Measurements from ENCODE around the gene CASR.

CASR gene

GRCh38 chr3:122189357-122189756, 5.9 kb downstream of the CASR start:
- no peaks in the 10 kb centered on the region for H3F3A ChIP-seq (ENCODE audit: insufficient read depth, low read length)
- H3K36me3 ChIP-seq (ENCODE audit: insufficient read depth, low read length) = no peaks in the 10 kb centered on the region
- no peak overlapping the region for H3K4me3 ChIP-seq (ENCODE audit: low read depth, low read length, poor library complexity, severe bottlenecking)
- no peak overlapping the region for H3K9ac ChIP-seq (ENCODE audit: low read length)
- H2AFZ ChIP-seq (ENCODE audit: low read length) = no peak overlapping the region
- no peak overlapping the region for H3K27ac ChIP-seq (ENCODE audit: low read depth, low read length, poor library complexity, severe bottlenecking)
- H3K9me2 ChIP-seq (ENCODE audit: low read depth, low read length) = no peaks in the 10 kb centered on the region
- no peaks in the 10 kb centered on the region for H3K27me3 ChIP-seq (ENCODE audit: insufficient read depth, low read length)
- no peak overlapping the region for H3K4me2 ChIP-seq (ENCODE audit: low read length)
- no peaks in the 10 kb centered on the region for H3K9me3 ChIP-seq (ENCODE audit: low read length)
- H3K79me2 ChIP-seq (ENCODE audit: insufficient read depth, low read length) = no peaks in the 10 kb centered on the region
- no peak for TF ChIP-seq EZH2 (IDR thresholded peaks at IDR 0.05; ENCODE audit: borderline replicate concordance, low read length)
- no peak for TF ChIP-seq CTCF (IDR thresholded peaks at IDR 0.05; ENCODE audit: low read length)
- no peaks in the 10 kb centered on the region for H3K4me1 ChIP-seq (ENCODE audit: insufficient read depth, low read length, severe bottlenecking)
- H4K20me1 ChIP-seq (ENCODE audit: insufficient read depth, low read length) = no peaks in the 10 kb centered on the region

DNA sequence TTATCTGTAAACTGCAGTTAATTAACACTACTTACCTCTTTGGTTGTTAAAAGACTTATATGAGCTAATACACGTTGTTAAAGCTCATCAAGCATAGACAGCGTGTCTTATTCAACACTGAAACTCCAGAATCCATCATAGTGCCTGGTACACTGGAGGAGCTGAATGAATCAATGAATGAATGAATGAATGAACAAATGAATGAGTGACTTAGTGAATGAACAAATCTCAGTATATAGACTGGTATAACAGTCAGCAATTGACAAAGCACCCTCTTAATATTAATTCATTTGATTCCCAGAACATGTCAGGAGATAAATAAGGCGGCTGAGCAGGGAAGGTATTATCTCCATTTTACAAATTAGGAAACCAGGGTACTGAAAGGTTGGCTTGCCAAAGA, 7.1 kb downstream of the CASR start:
- Histone ChIP-seq H3K9ac (ENCODE audit: low read length) (no peak overlapping the region), H3K4me3 (ENCODE audit: low read depth, low read length, poor library complexity, severe bottlenecking) (no peak overlapping the region), H2AFZ (ENCODE audit: low read length) (no peak overlapping the region), H4K20me1 (ENCODE audit: insufficient read depth, low read length) (no peaks in the 10 kb centered on the region), H3K9me3 (ENCODE audit: low read length) (no peaks in the 10 kb centered on the region), H3K4me2 (ENCODE audit: low read length) (no peak overlapping the region), H3K27ac (ENCODE audit: low read depth, low read length, poor library complexity, severe bottlenecking) (no peak overlapping the region), H3F3A (ENCODE audit: insufficient read depth, low read length) (no peaks in the 10 kb centered on the region), H3K79me2 (ENCODE audit: insufficient read depth, low read length) (no peaks in the 10 kb centered on the region), H3K9me2 (ENCODE audit: low read depth, low read length) (no peaks in the 10 kb centered on the region), H3K27me3 (ENCODE audit: insufficient read depth, low read length) (no peaks in the 10 kb centered on the region), H3K4me1 (ENCODE audit: insufficient read depth, low read length, severe bottlenecking) (no peaks in the 10 kb centered on the region), H3K36me3 (ENCODE audit: insufficient read depth, low read length) (no peaks in the 10 kb centered on the region)
- no peak for TF ChIP-seq EZH2 (IDR thresholded peaks at IDR 0.05; ENCODE audit: borderline replicate concordance, low read length)
- no peak for TF ChIP-seq CTCF (IDR thresholded peaks at IDR 0.05; ENCODE audit: low read length)

GRCh38 chr3:122198966-122199365, 15.5 kb downstream of the CASR start:
- Histone ChIP-seq H3K9ac (ENCODE audit: low read length) (no peak overlapping the region), H3K27ac (ENCODE audit: low read depth, low read length, poor library complexity, severe bottlenecking) (no peak overlapping the region), H2AFZ (ENCODE audit: low read length) (no peak overlapping the region), H4K20me1 (ENCODE audit: insufficient read depth, low read length) (no peaks in the 10 kb centered on the region), H3K9me3 (ENCODE audit: low read length) (0 out of 2 replicates have a peak, but pooled peaks cover 3% of the 10 kb centered on the region), H3K79me2 (ENCODE audit: insufficient read depth, low read length) (no peaks in the 10 kb centered on the region), H3K36me3 (ENCODE audit: insufficient read depth, low read length) (no peaks in the 10 kb centered on the region), H3K4me1 (ENCODE audit: insufficient read depth, low read length, severe bottlenecking) (no peaks in the 10 kb centered on the region), H3K9me2 (ENCODE audit: low read depth, low read length) (no peaks in the 10 kb centered on the region), H3K4me2 (ENCODE audit: low read length) (no peak overlapping the region), H3K27me3 (ENCODE audit: insufficient read depth, low read length) (no peaks in the 10 kb centered on the region), H3K4me3 (ENCODE audit: low read depth, low read length, poor library complexity, severe bottlenecking) (no peak overlapping the region), H3F3A (ENCODE audit: insufficient read depth, low read length) (no peaks in the 10 kb centered on the region)
- TF ChIP-seq CTCF (IDR thresholded peaks at IDR 0.05; ENCODE audit: low read length) = no peak
- no peak for TF ChIP-seq EZH2 (IDR thresholded peaks at IDR 0.05; ENCODE audit: borderline replicate concordance, low read length)

Measured in OCI-LY1 (cell line).